Left lung (tissue), 10 donors: Measurements from ENCODE around the gene APBA2. TPM values are rescaled to one million over a fixed set of nuclear protein-coding genes. Genes with fewer than 3 reads are reported as not detected.
A peak's percentile ranks its signal among the peaks of the same experiment; 100 is the strongest.

Experiments used
- ATAC-seq: fragments of 200-7000 bp; cut with Tn5 transposase; one replicate; pipeline ENCODE4 v1.9.1; 2020; ENCODE audit warnings: moderate library complexity
- DNase-seq, 4 donors: peaks; one replicate each; pipeline ENCODE4 v3.0.0-alpha.2; 2013 to 2020
- H3K27ac ChIP-seq, 2 donors: fragments of 200-600 bp; sonication (generic) in 1 of 2; one replicate each; pipeline versions ENCODE4 v1.5.0 to v1.8.0; 2020 to 2021
- H3K27me3 ChIP-seq, 2 donors: fragments of 200-600 bp; sonication (generic) in 1 of 2; one replicate each; pipeline versions ENCODE4 v1.5.0 to v1.8.0; 2020 to 2021
- H3K36me3 ChIP-seq, 2 donors: fragments of 200-600 bp; sonication (generic) in 1 of 2; one replicate each; pipeline versions ENCODE4 v1.5.0 to v1.8.0; 2020 to 2021
- H3K4me1 ChIP-seq, 2 donors: fragments of 200-600 bp; one replicate each; pipeline ENCODE4 v1.8.0; 2021
- H3K4me3 ChIP-seq, 2 donors: fragments of 200-600 bp; sonication (generic) in 1 of 2; one replicate each; pipeline versions ENCODE4 v1.5.0 to v1.8.0; 2020 to 2021; ENCODE audit warnings: mild to moderate bottlenecking in 1 of 2
- H3K9me3 ChIP-seq, 2 donors: fragments of 200-600 bp; sonication (generic) in 1 of 2; one replicate each; pipeline versions ENCODE4 v1.5.0 to v1.8.0; 2020 to 2021
- CTCF ChIP-seq, 2 donors: fragments of 200-600 bp; sonication (generic) in 1 of 2; IDR thresholded peaks; one replicate each; pipeline versions ENCODE4 v1.5.0 to v1.8.0; 2021; ENCODE audit warnings: antibody characterized with exemption in 2 of 2
- intact Hi-C, 2 donors: fragments of 100-400 bp; cut with DNase I; formaldehyde crosslinking; loops; one replicate each; pipeline versions ENCODE4 v1.11.2 to v1.14.2; 2022
- polyA plus RNA-seq, 6 donors: library from polyadenylated mRNA; unstranded; fragments of 120-200 nt; gene quantifications; one replicate each; pipeline ENCODE4 v1.2.1, GENCODE V29; 2013; ENCODE audit not compliant: insufficient read length in 6 of 6
- total RNA-seq, 2 donors: library from RNA; stranded (reverse); fragmentation: NEBNext Ultra II Directional; extraction: Animal tissue kit (Norgen Biotek cat#: 25700); gene quantifications; one replicate each; pipeline ENCODE4 v1.2.1, GENCODE V29; 2021
- donor health status: DM: no; HTN: yes; CAD: no.
- donor health status: DM: no; HTN: no; CAD: no.

The APBA2 gene
- total and polyA plus RNA-seq, 8 donors, result 3.9 to 18.4 (median 11.1) TPM

DNA sequence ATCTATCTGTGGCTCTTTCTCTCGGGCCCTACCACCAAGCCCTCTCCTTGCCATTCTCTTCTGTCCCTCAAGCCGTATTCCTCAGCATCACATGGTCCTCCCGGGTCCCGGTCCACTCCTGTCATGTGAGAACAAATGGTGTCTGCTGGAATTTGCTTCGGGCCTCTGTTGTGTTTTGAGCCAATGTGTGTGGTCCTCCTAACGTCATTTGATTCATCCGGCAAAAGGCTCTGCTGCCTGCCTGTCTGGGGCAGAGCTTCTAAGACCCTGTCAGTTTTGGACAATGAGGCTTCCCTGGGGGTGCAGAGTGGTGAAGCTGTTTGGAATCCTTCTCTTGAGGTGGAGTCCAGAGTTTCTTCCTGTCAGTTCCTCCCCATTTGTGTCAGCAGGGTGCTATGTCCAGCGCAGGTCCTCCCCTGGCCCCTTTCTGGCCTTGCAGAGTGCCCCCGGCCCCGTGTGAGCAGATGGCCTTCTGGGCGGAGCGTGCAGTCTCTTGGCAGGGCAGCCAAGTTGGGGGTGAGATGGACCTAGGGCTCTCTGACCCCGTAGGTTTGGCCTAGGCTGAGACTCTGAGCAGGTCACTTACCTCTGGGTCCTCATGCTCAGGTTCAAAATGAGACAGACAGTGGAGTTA is 93.6 kb downstream of the APBA2 start:
- Histone ChIP-seq H3K27ac (no peak overlapping the region), H3K4me3 (no peak overlapping the region), H3K9me3 (no peaks in the 10 kb centered on the region), H3K27me3 (no peaks in the 10 kb centered on the region), H3K36me3 (no peaks in the 10 kb centered on the region), H3K4me1 (no peaks in the 10 kb centered on the region)
- DNase-seq, result peak in 1 of 4 donors; percentile 50
- intact Hi-C loops, result no loop called here
- no peak for ATAC-seq
- no peak for TF ChIP-seq CTCF (IDR thresholded peaks at IDR 0.05)

- Histone ChIP-seq H3K27ac (no peak overlapping the region), H3K4me1 (no peaks in the 10 kb centered on the region), H3K9me3 (no peaks in the 10 kb centered on the region), H3K27me3 (no peaks in the 10 kb centered on the region), H3K4me3 (no peak overlapping the region), H3K36me3 (no peaks in the 10 kb centered on the region)
- intact Hi-C loops, result no loop called here
- no peak for ATAC-seq
- TF ChIP-seq CTCF (IDR thresholded peaks at IDR 0.05), result no peak
- DNase-seq, result no peak
Measured at GRCh38 chr15:28980709-28981350, 95.1 kb downstream of the APBA2 start.

- ATAC-seq (no peak), DNase-seq (no peak)
- no peaks in the 10 kb centered on the region for H3K9me3 ChIP-seq
- H3K27me3 ChIP-seq, result no peaks in the 10 kb centered on the region
- H3K27ac ChIP-seq, result no peak overlapping the region
- TF ChIP-seq CTCF (IDR thresholded peaks at IDR 0.05), result no peak
- no peaks in the 10 kb centered on the region for H3K36me3 ChIP-seq
- H3K4me3 ChIP-seq, result no peak overlapping the region
- intact Hi-C loops, result no loop called here
- no peaks in the 10 kb centered on the region for H3K4me1 ChIP-seq
Measured at GRCh38 chr15:28981351-28981720, 95.6 kb downstream of the APBA2 start.

DNA sequence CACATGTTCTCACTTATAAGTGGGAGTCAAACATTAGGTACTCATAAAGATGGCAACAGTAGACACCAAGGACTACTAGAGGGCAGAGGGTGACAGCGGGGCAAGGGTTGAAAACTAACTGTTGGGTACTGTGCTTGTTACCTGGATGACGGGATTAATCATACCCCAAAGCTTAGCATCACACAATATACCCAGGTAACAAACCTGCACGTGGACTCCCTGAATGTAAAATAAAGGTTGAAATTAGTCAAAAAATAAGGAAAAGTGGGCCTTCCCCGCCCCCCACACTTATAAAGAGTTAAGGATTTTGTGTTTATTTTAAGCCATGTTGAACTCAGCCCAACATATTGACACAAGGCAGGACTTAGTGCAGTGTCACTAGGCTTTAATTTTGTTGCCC is 96.1 kb downstream of the APBA2 start:
- H3K4me3 ChIP-seq, result no peak overlapping the region
- no peaks in the 10 kb centered on the region for H3K9me3 ChIP-seq
- no peak for DNase-seq
- no peak for TF ChIP-seq CTCF (IDR thresholded peaks at IDR 0.05)
- H3K36me3 ChIP-seq, result no peaks in the 10 kb centered on the region
- ATAC-seq, result no peak
- no peak overlapping the region for H3K27ac ChIP-seq
- no peaks in the 10 kb centered on the region for H3K27me3 ChIP-seq
- H3K4me1 ChIP-seq, result no peaks in the 10 kb centered on the region
- intact Hi-C loops, result no loop called here

DNA sequence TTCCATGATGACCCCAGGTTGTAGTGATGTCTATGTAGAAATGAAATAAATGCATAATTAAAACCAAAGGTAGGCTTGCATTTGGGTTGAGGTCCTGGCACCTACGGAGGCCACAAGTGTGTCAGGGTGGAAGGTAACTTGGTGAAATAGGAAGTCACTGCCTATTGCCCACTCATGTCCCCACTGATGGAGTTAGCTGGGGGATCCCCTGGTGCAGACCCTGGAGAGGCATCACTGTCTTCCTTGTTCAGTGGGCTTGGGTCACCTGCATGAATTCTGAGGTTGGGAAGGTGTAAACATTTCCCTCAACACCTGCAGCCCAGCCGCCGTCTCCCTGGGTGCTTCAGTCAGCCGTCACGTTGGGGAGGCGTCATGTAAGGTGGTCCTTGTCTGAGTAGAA is 97.1 kb downstream of the APBA2 start:
- peak in 1 of 4 donors; percentile 44 for DNase-seq
- TF ChIP-seq CTCF (IDR thresholded peaks at IDR 0.05), result no peak
- Histone ChIP-seq H3K27ac (no peak overlapping the region), H3K36me3 (no peaks in the 10 kb centered on the region), H3K4me1 (no peaks in the 10 kb centered on the region), H3K4me3 (no peak overlapping the region), H3K27me3 (no peaks in the 10 kb centered on the region), H3K9me3 (no peaks in the 10 kb centered on the region)
- ATAC-seq, result no peak
- intact Hi-C loops, result no loop called here
